H1 (cell line): ENCODE measurements around the gene GALC. TPM values are rescaled to one million over a fixed set of nuclear protein-coding genes. Genes with fewer than 3 reads are reported as not detected.

Source experiments
- CTCF ChIA-PET: fragments of 300-600 bp; sonication (Branson Sonifier 250); formaldehyde crosslinking; loops from one replicate; lab custom pipeline; 2021; ENCODE audit not compliant: partially characterized antibody; lab: Charles Lee
- POLR2A ChIA-PET: fragments of 300-600 bp; sonication (Branson Sonifier 250); formaldehyde crosslinking; loops from one replicate; lab custom pipeline; 2021; ENCODE audit warnings: inconsistent platforms; ENCODE audit not compliant: partially characterized antibody; lab: Charles Lee
- DNase-seq, 2 experiments: peaks; one replicate each; pipeline versions ENCODE4 v3.0.0 to v3.0.0-alpha.2; 2010 to 2022; ENCODE audit warnings: low spot score in 2 of 2, low read depth in 1 of 2, mixed read lengths in 1 of 2
- FAIRE-seq: peaks from 2 replicates; lab custom pipeline; 2011; peaks lifted over from hg19 to GRCh38; lab: Jason Lieb, UNC
- H2AFZ ChIP-seq: 2 replicates; pipeline ENCODE4 v1.8.1; 2012; ENCODE audit warnings: low read length, inconsistent platforms
- H2AK5ac ChIP-seq: 2 replicates; pipeline ENCODE4 v1.6.1; 2013; ENCODE audit warnings: low read depth, low read length
- H2BK120ac ChIP-seq: replicated peaks from 2 replicates; pipeline ENCODE3; 2013; ENCODE audit warnings: low read depth, low read length, inconsistent platforms
- H2BK12ac ChIP-seq: 2 replicates; pipeline ENCODE4 v1.6.1; 2013; ENCODE audit warnings: low read depth, low read length
- H2BK15ac ChIP-seq: 2 replicates; pipeline ENCODE4 v1.6.1; 2013; ENCODE audit warnings: low read length
- H2BK20ac ChIP-seq: 2 replicates; pipeline ENCODE4 v1.6.1; 2013; ENCODE audit warnings: low read length
- H2BK5ac ChIP-seq: 2 replicates; pipeline ENCODE4 v1.6.1; 2013; ENCODE audit warnings: low read depth, low read length
- H3K14ac ChIP-seq: 2 replicates; pipeline ENCODE4 v1.6.1; 2013; ENCODE audit warnings: inconsistent platforms; ENCODE audit not compliant: insufficient read length
- H3K18ac ChIP-seq: 2 replicates; pipeline ENCODE4 v1.6.1; 2013; ENCODE audit warnings: low read length; ENCODE audit errors: extremely low read depth
- H3K23ac ChIP-seq: 2 replicates; pipeline ENCODE4 v1.6.1; 2013; ENCODE audit warnings: inconsistent platforms; ENCODE audit not compliant: insufficient read length
- H3K23me2 ChIP-seq: 2 replicates; pipeline ENCODE4 v1.6.1; 2013; ENCODE audit warnings: low read depth, low read length
- H3K27ac ChIP-seq: 2 replicates; pipeline ENCODE4 v1.6.1; 2011; ENCODE audit warnings: low read depth, low read length, inconsistent platforms
- H3K27me3 ChIP-seq, 4 experiments: replicated peaks in 1 of 4; 1 replicate in 1 of 4; 2 replicates in 3 of 4; pipeline versions ENCODE4 v1.6.1 to v1.8.1; 2011 to 2013; ENCODE audit warnings: low read length in 3 of 4, mild to moderate bottlenecking in 3 of 4, inconsistent platforms in 2 of 4, mixed read lengths in 2 of 4, moderate library complexity in 1 of 4; ENCODE audit not compliant: control insufficient read depth in 3 of 4, insufficient read depth in 3 of 4; ENCODE audit errors: extremely low read depth in 1 of 4
- H3K36me3 ChIP-seq, 4 experiments: 2 replicates each; pipeline versions ENCODE4 v1.6.1 to v1.8.1; 2011 to 2013; ENCODE audit warnings: mild to moderate bottlenecking in 4 of 4, low read length in 3 of 4, moderate library complexity in 2 of 4, control low read depth in 1 of 4, inconsistent platforms in 1 of 4; ENCODE audit not compliant: insufficient read depth in 4 of 4, control insufficient read depth in 2 of 4
- H3K4ac ChIP-seq: replicated peaks from 2 replicates; pipeline ENCODE3; 2013; ENCODE audit warnings: low read length, low read depth, mixed read lengths, inconsistent platforms; ENCODE audit not compliant: insufficient read length
- H3K4me1 ChIP-seq, 4 experiments: replicated peaks in 1 of 4; 1 replicate in 1 of 4; 2 replicates in 3 of 4; pipeline versions ENCODE4 v1.6.1 to v1.8.1; 2011 to 2013; ENCODE audit warnings: low read length in 3 of 4, inconsistent platforms in 2 of 4, mixed read lengths in 1 of 4; ENCODE audit not compliant: insufficient read depth in 4 of 4, control insufficient read depth in 3 of 4
- H3K4me2 ChIP-seq, 2 experiments: 2 replicates each; pipeline versions ENCODE4 v1.6.1 to v1.8.1; 2011 to 2013; ENCODE audit warnings: low read depth in 2 of 2, low read length in 2 of 2, control low read depth in 1 of 2, inconsistent platforms in 1 of 2, mild to moderate bottlenecking in 1 of 2; ENCODE audit not compliant: insufficient read depth in 1 of 2
- H3K4me3 ChIP-seq, 4 experiments: fragments of 200-600, 300-600 bp in 1 of 4; sonication (generic), shearing (Covaris generic), sonication (Bioruptor Twin) in 1 of 4; 2 replicates each; pipeline versions ENCODE4 v1.5.1 to v1.8.1; 2011 to 2016; ENCODE audit warnings: low read length in 4 of 4, low read depth in 3 of 4, control low read depth in 2 of 4, inconsistent platforms in 2 of 4, mild to moderate bottlenecking in 2 of 4, mixed read lengths in 1 of 4, moderate library complexity in 1 of 4; ENCODE audit not compliant: insufficient read depth in 2 of 4; ENCODE audit errors: extremely low read depth in 1 of 4
- H3K56ac ChIP-seq: replicated peaks from 2 replicates; pipeline ENCODE3; 2013; ENCODE audit warnings: low read depth, mild to moderate bottlenecking, mixed read lengths, low read length, inconsistent platforms; ENCODE audit not compliant: insufficient read length
- H3K79me1 ChIP-seq: 2 replicates; pipeline ENCODE4 v1.6.1; 2013; ENCODE audit warnings: low read depth, low read length, control low read depth
- H3K79me2 ChIP-seq, 2 experiments: 2 replicates each; pipeline versions ENCODE4 v1.6.1 to v1.8.1; 2012 to 2013; ENCODE audit warnings: low read length in 2 of 2, mild to moderate bottlenecking in 2 of 2, inconsistent platforms in 1 of 2; ENCODE audit not compliant: insufficient read depth in 2 of 2, control insufficient read depth in 1 of 2
- H3K9ac ChIP-seq, 4 experiments: replicated peaks in 1 of 4; 1 replicate in 1 of 4; 2 replicates in 3 of 4; pipeline versions ENCODE4 v1.6.1 to v1.8.1; 2011 to 2013; ENCODE audit warnings: low read depth in 3 of 4, low read length in 3 of 4, control low read depth in 2 of 4, mild to moderate bottlenecking in 2 of 4, moderate library complexity in 2 of 4, inconsistent platforms in 1 of 4; ENCODE audit errors: extremely low read depth in 1 of 4
- H3K9me3 ChIP-seq, 2 experiments: 2 replicates each; pipeline versions ENCODE4 v1.6.1 to v1.8.1; 2012 to 2013; ENCODE audit warnings: mild to moderate bottlenecking in 2 of 2, moderate library complexity in 2 of 2, control low read depth in 1 of 2, inconsistent platforms in 1 of 2, low read depth in 1 of 2, low read length in 1 of 2, mixed read lengths in 1 of 2; ENCODE audit not compliant: insufficient read depth in 2 of 2
- H4K20me1 ChIP-seq, 2 experiments: replicated peaks in 1 of 2; 2 replicates each; pipeline versions ENCODE3 to v1.8.1; 2011 to 2013; ENCODE audit warnings: inconsistent platforms in 2 of 2, low read length in 2 of 2, mild to moderate bottlenecking in 1 of 2; ENCODE audit not compliant: insufficient read depth in 2 of 2, control insufficient read depth in 1 of 2
- H4K5ac ChIP-seq: 2 replicates; pipeline ENCODE4 v1.6.1; 2013; ENCODE audit warnings: low read length, low read depth, mixed read lengths, inconsistent platforms; ENCODE audit not compliant: insufficient read length
- H4K8ac ChIP-seq: 2 replicates; pipeline ENCODE4 v1.8.0; 2013; ENCODE audit warnings: mild to moderate bottlenecking, moderate library complexity, low read length, inconsistent platforms; ENCODE audit not compliant: insufficient read depth; ENCODE audit errors: extremely low read depth
- H4K91ac ChIP-seq: replicated peaks from 2 replicates; pipeline ENCODE3; 2013; ENCODE audit warnings: low read length, mixed read lengths, inconsistent platforms; ENCODE audit not compliant: insufficient read length
- CTCF ChIP-seq, 3 experiments: IDR thresholded peaks; 1 replicate in 2 of 3; 2 replicates in 1 of 3; pipeline versions ENCODE4 v1.5.1 to v1.6.1; 2011; ENCODE audit warnings: low read length in 3 of 3, mild to moderate bottlenecking in 3 of 3, inconsistent platforms in 2 of 3, low read depth in 1 of 3, moderate library complexity in 1 of 3; ENCODE audit not compliant: insufficient read depth in 1 of 3; ENCODE audit errors: control extremely low read depth in 1 of 3
- GTF2F1 ChIP-seq: IDR thresholded peaks from 2 replicates; pipeline ENCODE4 v1.6.1; 2012; ENCODE audit warnings: low read depth, low read length, improper control_type of control experiment, borderline replicate concordance
- KDM1A ChIP-seq: fragments of 200-600, 300-600 bp; sonication (generic); IDR thresholded peaks from 2 replicates; pipeline ENCODE4 v1.7.1; 2016; ENCODE audit warnings: mild to moderate bottlenecking, low read length, borderline replicate concordance
- KDM4A ChIP-seq: IDR thresholded peaks from one replicate; pipeline ENCODE4 v1.7.1; 2012; ENCODE audit warnings: low read depth, mild to moderate bottlenecking, moderate library complexity, low read length, inconsistent platforms; ENCODE audit not compliant: severe bottlenecking
- KDM5A ChIP-seq: fragments of 200-600 bp; IDR thresholded peaks from 2 replicates; pipeline ENCODE4 v1.7.1; 2012; ENCODE audit warnings: mild to moderate bottlenecking, low read length, inconsistent platforms, mixed read lengths
- POLR2A ChIP-seq, 2 experiments: IDR thresholded peaks; 1 replicate in 1 of 2; 2 replicates in 1 of 2; pipeline ENCODE4 v1.6.1; 2011; ENCODE audit warnings: low read depth in 2 of 2, low read length in 2 of 2, mild to moderate bottlenecking in 2 of 2; ENCODE audit errors: control extremely low read depth in 1 of 2
- POU5F1 ChIP-seq: IDR thresholded peaks from 2 replicates; pipeline ENCODE4 v1.6.1; 2011; ENCODE audit warnings: low read depth, mild to moderate bottlenecking, low read length, moderate library complexity
- RAD21 ChIP-seq, 2 experiments: IDR thresholded peaks in 1 of 2; conservative IDR thresholded peaks in 1 of 2; 2 replicates each; pipeline ENCODE4 v1.6.1; 2011; ENCODE audit warnings: low read depth in 2 of 2, low read length in 2 of 2, improper control_type of control experiment in 1 of 2, inconsistent platforms in 1 of 2, mild to moderate bottlenecking in 1 of 2, moderate library complexity in 1 of 2
- RFX5 ChIP-seq: IDR thresholded peaks from 2 replicates; pipeline ENCODE4 v1.6.1; 2011; ENCODE audit warnings: low read depth, low read length, improper control_type of control experiment, borderline replicate concordance
- SIN3A ChIP-seq, 2 experiments: IDR thresholded peaks in 1 of 2; conservative IDR thresholded peaks in 1 of 2; 2 replicates each; pipeline ENCODE4 v1.6.1; 2011 to 2012; ENCODE audit warnings: low read length in 2 of 2, improper control_type of control experiment in 1 of 2, low read depth in 1 of 2, mild to moderate bottlenecking in 1 of 2
- SRF ChIP-seq: IDR thresholded peaks from 2 replicates; pipeline ENCODE4 v1.6.1; 2011; ENCODE audit warnings: mild to moderate bottlenecking, low read depth, low read length, moderate library complexity
- WGBS, 2 experiments: shearing (Covaris generic) in 1 of 2; methylation state at CpG; one replicate each; pipeline versions ENCODE4 v1.1.6 to v1.1.7; 2013 to 2015; ENCODE audit warnings: low lambda C conversion rate in 2 of 2, mixed read lengths in 2 of 2, inconsistent platforms in 1 of 2, low coverage in 1 of 2, missing lambda C conversion rate in 1 of 2; ENCODE audit not compliant: insufficient replicate concordance in 2 of 2, insufficient coverage in 1 of 2, insufficient read length in 1 of 2; ENCODE audit errors: extremely low coverage in 1 of 2, missing lambda C conversion rate in 1 of 2; 5-methylcytosine and 5-hydroxymethylcytosine counted together
- polyA plus RNA-seq, 7 experiments: library from polyadenylated mRNA; depleted of rRNA in 3 of 7; stranded (reverse) in 5 of 7; unstranded in 2 of 7; fragments of >200 nt in 5 of 7; fragments of 200-250 nt in 2 of 7; gene quantifications; 1 replicate in 5 of 7; 2 replicates in 1 of 7; 4 replicates in 1 of 7; pipeline versions ENCODE4 v1.2.1 to v1.2.3, GENCODE V29; 2011 to 2013; ENCODE audit warnings: missing spikeins in 2 of 7, mixed read lengths in 2 of 7
- total RNA-seq: library from RNA; stranded (reverse); fragmentation: NEBNext Ultra II Directional; extraction: Animal tissue kit (Norgen Biotek cat#: 25700); gene quantifications from 2 replicates; pipeline ENCODE4 v1.2.1, GENCODE V29; 2021

The GALC gene
- total and polyA plus RNA-seq, 2 of the 8 experiments (the other 6 are each of a cell fraction or from before 2014, with no cell fraction given): 6.1 to 12.3 TPM

- H3K4ac ChIP-seq: no peak overlapping the region
- no peaks in the 10 kb centered on the region for H3K4me1 ChIP-seq
- H3K56ac ChIP-seq: no peak overlapping the region
- H4K20me1 ChIP-seq: no peaks in the 10 kb centered on the region
- H3K14ac ChIP-seq: no peak overlapping the region
- FAIRE-seq (no peak), DNase-seq (no peak)
- no peaks in the 10 kb centered on the region for H3K36me3 ChIP-seq
- H3K79me1 ChIP-seq: no peaks in the 10 kb centered on the region
- H2BK15ac ChIP-seq: no peak overlapping the region
- CTCF ChIA-PET: no interaction called here
- no peaks in the 10 kb centered on the region for H3K27me3 ChIP-seq
- POLR2A ChIA-PET: no interaction called here
- no peak overlapping the region for H4K5ac ChIP-seq
- H3K9me3 ChIP-seq: no peaks in the 10 kb centered on the region
- H3K4me2 ChIP-seq: no peak overlapping the region
- H2AFZ ChIP-seq: no peak overlapping the region
- H3K23ac ChIP-seq: no peak overlapping the region
- no peak overlapping the region for H3K27ac ChIP-seq
- H4K8ac ChIP-seq: no peak overlapping the region
- H2BK5ac ChIP-seq: no peak overlapping the region
- H3K4me3 ChIP-seq: no peak overlapping the region
- WGBS, 2 experiments: 98% methylated on average over 2 of the region's 2 CpGs; no CpG with 5 or more reads in 1 of the 2 experiments
- no peak overlapping the region for H4K91ac ChIP-seq
- H2BK12ac ChIP-seq: no peak overlapping the region
- no peak overlapping the region for H2BK20ac ChIP-seq
- no peak overlapping the region for H2AK5ac ChIP-seq
- no peaks in the 10 kb centered on the region for H3K23me2 ChIP-seq
- no peak overlapping the region for H2BK120ac ChIP-seq
- no peak overlapping the region for H3K9ac ChIP-seq
- H3K79me2 ChIP-seq: no peaks in the 10 kb centered on the region
- no peak overlapping the region for H3K18ac ChIP-seq
- TF ChIP-seq CTCF (IDR thresholded peaks at IDR 0.05; ENCODE audit: control extremely low read depth in 1 of 3, insufficient read depth in 1 of 3, low read depth in 1 of 3, low read length in 3 of 3) (no peak), SRF (no peak), KDM4A (no peak), KDM1A (no peak), RFX5 (no peak), GTF2F1 (no peak), KDM5A (no peak), SIN3A (conservative IDR thresholded peaks at IDR 0.05 in 1 of 2, IDR thresholded peaks at IDR 0.05 in 1 of 2; ENCODE audit: low read depth in 1 of 2, low read length in 2 of 2) (no peak), POLR2A (IDR thresholded peaks at IDR 0.05; ENCODE audit: control extremely low read depth in 1 of 2, low read depth in 2 of 2, low read length in 2 of 2) (no peak), RAD21 (IDR thresholded peaks at IDR 0.05 in 1 of 2, conservative IDR thresholded peaks at IDR 0.05 in 1 of 2; ENCODE audit: low read depth in 2 of 2, low read length in 2 of 2) (no peak), POU5F1 (no peak)
Observed at GRCh38 chr14:88010331-88010730, 17.3 kb upstream of the GALC start.
